NCI-H1105 (cell line): ENCODE data around the gene IRAK3.
"Not testable (repeated sequence)": the region's sequence is repeated elsewhere in the genome, so short reads cannot be mapped to it uniquely, and the experiment has no call there.

Experiments used
- DNase-seq: peaks from one replicate; lab custom pipeline; 2025; lab: John Stamatoyannopoulos, UW

The IRAK3 gene

GRCh38 chr12:66258011-66258410 is 69.0 kb downstream of the IRAK3 start:
- no peak for DNase-seq

GRCh38 chr12:66262737-66263136 is 73.7 kb downstream of the IRAK3 start:
- no peak for DNase-seq

- no peak for DNase-seq
Observed at GRCh38 chr12:66268562-66268961, 79.5 kb downstream of the IRAK3 start.

GRCh38 chr12:66269142-66269541 is 80.1 kb downstream of the IRAK3 start:
- no peak for DNase-seq

- peak; percentile 25 for DNase-seq
Observed at GRCh38 chr12:66269757-66270383, 80.9 kb downstream of the IRAK3 start.

GRCh38 chr12:66270613-66271012 is 81.6 kb downstream of the IRAK3 start:
- DNase-seq, result no peak

GRCh38 chr12:66272650-66273049 is 83.6 kb downstream of the IRAK3 start:
- no peak for DNase-seq

GRCh38 chr12:66273147-66273546 is 84.1 kb downstream of the IRAK3 start:
- no peak for DNase-seq

GRCh38 chr12:66275040-66275439 is 86.0 kb downstream of the IRAK3 start:
- no peak for DNase-seq

GRCh38 chr12:66279123-66279712 is 90.2 kb downstream of the IRAK3 start:
- DNase-seq, result peak; percentile 10

GRCh38 chr12:66280561-66280960 is 91.5 kb downstream of the IRAK3 start:
- DNase-seq, result no peak

GRCh38 chr12:66282244-66282643 is 93.2 kb downstream of the IRAK3 start:
- no peak for DNase-seq

GRCh38 chr12:66287275-66287674 is 98.3 kb downstream of the IRAK3 start:
- no peak for DNase-seq

GRCh38 chr12:66288121-66288520 is 99.1 kb downstream of the IRAK3 start:
- no peak for DNase-seq

GRCh38 chr12:66289485-66289884 is 100.5 kb downstream of the IRAK3 start:
- DNase-seq, result no peak

- no peak for DNase-seq
Observed at GRCh38 chr12:66290716-66291200, 101.7 kb downstream of the IRAK3 start.

- DNase-seq, result no peak
Observed at GRCh38 chr12:66296176-66296683, 107.2 kb downstream of the IRAK3 start.

- DNase-seq, result no peak
Observed at GRCh38 chr12:66297080-66297479, 108.1 kb downstream of the IRAK3 start.

GRCh38 chr12:66297923-66298322 is 108.9 kb downstream of the IRAK3 start:
- no peak for DNase-seq

GRCh38 chr12:66301944-66302826 is 113.2 kb downstream of the IRAK3 start, which contains the start of gene HELB:
Gene HELB, plus strand, starts transcription at chr12:66302493. Its CDS starts 111 bp downstream, at chr12:66302604.
- peak; percentile 98 for DNase-seq

- no peak for DNase-seq
Observed at GRCh38 chr12:66302827-66303169, 113.8 kb downstream of the IRAK3 start.

GRCh38 chr12:66303316-66303804 is 114.3 kb downstream of the IRAK3 start:
- DNase-seq, result not testable (repeated sequence)
